K562 (cell line): ENCODE data around the gene HRH1. TPM values are rescaled to one million over a fixed set of nuclear protein-coding genes. Genes with fewer than 3 reads are reported as not detected.

Experiments used
- ATAC-seq: fragments of 200-7000 bp; cut with Tn5 transposase; 3 replicates; pipeline ENCODE4 v1.9.1; 2020; ENCODE audit warnings: moderate library complexity
- BruUV-seq: library from RNA; stranded (reverse); fragments of 400-500 nt; replicated peaks from 2 replicates; lab custom pipeline; 2021; lab: Mats Ljungman, UMichigan
- CTCF ChIA-PET: fragments of 300-600 bp; formaldehyde crosslinking; extraction: SDS; loops from one replicate; lab custom pipeline; 2021; ENCODE audit warnings: low intra/inter-chr PET ratio; lab: Yijun Ruan, JAX
- POLR2A ChIA-PET: fragments of 300-600, 350-650 bp; sonication (Branson Sonifier 250); formaldehyde crosslinking; extraction: SDS; loops from one replicate; lab custom pipeline; 2021; ENCODE audit warnings: antibody characterized with exemption, inconsistent platforms; lab: Yijun Ruan, JAX
- DNase-seq, 4 experiments: peaks; one replicate each; pipeline versions ENCODE4 v3.0.0 to v3.0.0-alpha.2; 2011 to 2018; ENCODE audit warnings: low spot score in 3 of 4, mixed read lengths in 3 of 4; ENCODE audit errors: extremely low read depth in 1 of 4
- FAIRE-seq: peaks from 2 replicates; lab custom pipeline; 2011; peaks lifted over from hg19 to GRCh38; lab: Jason Lieb, UNC
- H2AFZ ChIP-seq: 2 replicates; pipeline ENCODE4 v1.6.0; 2011; ENCODE audit warnings: low read depth, low read length, control low read depth, inconsistent platforms
- H3K27ac ChIP-seq: fragments of 200-600 bp; 3 replicates; pipeline ENCODE4 v1.8.0; 2011; ENCODE audit warnings: low read depth, mild to moderate bottlenecking, control low read depth, inconsistent platforms, low read length, moderate library complexity, mixed read lengths; ENCODE audit errors: extremely low read depth
- H3K27me3 ChIP-seq, 2 experiments: fragments of 300-600 bp in 1 of 2; 2 replicates in 1 of 2; 3 replicates in 1 of 2; pipeline versions ENCODE4 v1.6.0 to v1.8.0; 2011; ENCODE audit warnings: inconsistent platforms in 2 of 2, low read length in 2 of 2, mild to moderate bottlenecking in 1 of 2, mixed read lengths in 1 of 2, moderate library complexity in 1 of 2; ENCODE audit not compliant: control insufficient read depth in 2 of 2, insufficient read depth in 2 of 2
- H3K36me3 ChIP-seq: fragments of 300-600 bp; 3 replicates; pipeline ENCODE4 v1.8.0; 2011; ENCODE audit warnings: mild to moderate bottlenecking, low read length, inconsistent platforms; ENCODE audit not compliant: control insufficient read depth, insufficient read depth
- H3K4me1 ChIP-seq, 2 experiments: fragments of 200-600 bp in 1 of 2; replicated peaks in 1 of 2; 2 replicates in 1 of 2; 3 replicates in 1 of 2; pipeline versions ENCODE4 v1.5.1 to v1.8.0; 2011; ENCODE audit warnings: inconsistent platforms in 2 of 2, low read length in 2 of 2, mild to moderate bottlenecking in 1 of 2, mixed read lengths in 1 of 2, moderate library complexity in 1 of 2; ENCODE audit not compliant: control insufficient read depth in 2 of 2, insufficient read depth in 2 of 2
- H3K4me2 ChIP-seq: 2 replicates; pipeline ENCODE4 v1.6.1; 2011; ENCODE audit warnings: low read length, control low read depth, inconsistent platforms, mixed read lengths; ENCODE audit not compliant: insufficient read depth
- H3K4me3 ChIP-seq: fragments of 200-600 bp; sonication (generic), shearing (Covaris generic); 2 replicates; pipeline ENCODE4 v1.5.1; 2016; ENCODE audit warnings: control low read depth, inconsistent platforms
- H3K79me2 ChIP-seq: fragments of 200-600 bp; 3 replicates; pipeline ENCODE4 v1.8.0; 2011; ENCODE audit warnings: low read length, inconsistent platforms; ENCODE audit not compliant: control insufficient read depth, insufficient read depth
- H3K9ac ChIP-seq, 2 experiments: 2 replicates each; pipeline versions ENCODE4 v1.6.0 to v1.6.1; 2011; ENCODE audit warnings: low read depth in 2 of 2, low read length in 2 of 2, control low read depth in 1 of 2, inconsistent platforms in 1 of 2, mild to moderate bottlenecking in 1 of 2, mixed read lengths in 1 of 2; ENCODE audit not compliant: insufficient read depth in 1 of 2
- H3K9me1 ChIP-seq: one replicate; pipeline ENCODE4 v1.6.0; 2011; ENCODE audit warnings: inconsistent platforms, mild to moderate bottlenecking, low read length, moderate library complexity; ENCODE audit not compliant: control insufficient read depth, insufficient read depth
- H3K9me3 ChIP-seq: replicated peaks from 2 replicates; pipeline ENCODE4 v1.5.1; 2011; ENCODE audit warnings: low read depth, low read length, inconsistent platforms; ENCODE audit not compliant: control insufficient read depth, insufficient read depth
- H4K20me1 ChIP-seq: replicated peaks from 2 replicates; pipeline ENCODE4 v1.6.1; 2011; ENCODE audit warnings: low read length, inconsistent platforms, mixed read lengths; ENCODE audit not compliant: control insufficient read depth, insufficient read depth
- CEBPB ChIP-seq: fragments of 450-650 bp; IDR thresholded peaks from 2 replicates; pipeline ENCODE4 v1.6.1; 2016; ENCODE audit warnings: missing genetic modification characterization, missing compliant biosample characterization
- HDAC1 ChIP-seq, 2 experiments: fragments of 450-650 bp; IDR thresholded peaks; 2 replicates each; pipeline ENCODE4 v1.6.1; 2016 to 2017; ENCODE audit warnings: inconsistent platforms in 1 of 2, mild to moderate bottlenecking in 1 of 2, moderate library complexity in 1 of 2
- PYGO2 ChIP-seq: fragments of 450-650 bp; IDR thresholded peaks from 2 replicates; pipeline ENCODE4 v1.6.1; 2016; ENCODE audit warnings: mild to moderate bottlenecking, missing genetic modification characterization, moderate library complexity, missing compliant biosample characterization
- TFE3 ChIP-seq: fragments of 450-650 bp; formaldehyde crosslinking; IDR thresholded peaks from 2 replicates; pipeline ENCODE4 v1.4.0; 2020; ENCODE audit warnings: mild to moderate bottlenecking, mixed read lengths
- WGBS: fragments of 100-300 bp; shearing (Covaris generic); methylation state at CpG from one replicate; pipeline ENCODE4 v1.1.6; 2016; ENCODE audit warnings: low coverage, mixed read lengths; ENCODE audit not compliant: insufficient coverage; ENCODE audit errors: missing lambda C conversion rate; 5-methylcytosine and 5-hydroxymethylcytosine counted together
- in situ Hi-C: fragments of 300-500 bp; cut with MboI; formaldehyde crosslinking; loops from 4 replicates; pipeline ENCODE4 v1.15.0; 2018; ENCODE audit warnings: inconsistent platforms, mixed read lengths
- intact Hi-C: fragments of 100-400 bp; cut with micrococcal nuclease; formaldehyde crosslinking; loops from 2 replicates; pipeline ENCODE4 v1.14.2; 2022
- polyA plus RNA-seq, 8 experiments: library from polyadenylated mRNA; depleted of rRNA in 4 of 8; stranded (reverse) in 5 of 8; unstranded in 3 of 8; fragments of >200 nt; fragmentation: Nextera tagmentation in 2 of 8; fragmentation: Illumina TruSeq in 1 of 8; extraction: Ambion mirVana in 2 of 8; extraction: Trizol in 1 of 8; gene quantifications; 2 replicates each; pipeline versions ENCODE4 v1.2.1 to v1.2.3, GENCODE V29; 2011 to 2014; ENCODE audit warnings: inconsistent platforms in 1 of 8, missing spikeins in 1 of 8
- total RNA-seq, 7 experiments: library from RNA; depleted of rRNA in 6 of 7; stranded (reverse); fragments of >200 nt in 6 of 7; fragmentation: Illumina TruSeq in 2 of 7; extraction: Trizol in 2 of 7; gene quantifications; 2 replicates each; pipeline versions ENCODE4 v1.2.1 to v1.2.3, GENCODE V29; 2011 to 2021; ENCODE audit warnings: low replicate concordance in 1 of 7
- TF ChIP-seq, protein P1 (sequence below): fragments of 250-450 bp; sonication (Bioruptor Pico); IDR thresholded peaks from 2 replicates; pipeline ENCODE4 v1.8.0; 2021; ENCODE audit warnings: mild to moderate bottlenecking, moderate library complexity

Gene HRH1
- total and polyA plus RNA-seq, 9 of the 15 experiments (the other 6 are each of a cell fraction or from before 2014, with no cell fraction given): 0.03 to 0.15 (median 0.06) TPM; not detected in 1

- TF ChIP-seq TFE3 (CRISPR knock-in tag): peak; percentile 78
- no peak for TF ChIP-seq PYGO2 (tag)
- TF ChIP-seq HDAC1 (IDR thresholded peaks at IDR 0.05): no peak
- TF ChIP-seq CEBPB (tag): peak; percentile 50
- TF ChIP-seq, protein P1, sequence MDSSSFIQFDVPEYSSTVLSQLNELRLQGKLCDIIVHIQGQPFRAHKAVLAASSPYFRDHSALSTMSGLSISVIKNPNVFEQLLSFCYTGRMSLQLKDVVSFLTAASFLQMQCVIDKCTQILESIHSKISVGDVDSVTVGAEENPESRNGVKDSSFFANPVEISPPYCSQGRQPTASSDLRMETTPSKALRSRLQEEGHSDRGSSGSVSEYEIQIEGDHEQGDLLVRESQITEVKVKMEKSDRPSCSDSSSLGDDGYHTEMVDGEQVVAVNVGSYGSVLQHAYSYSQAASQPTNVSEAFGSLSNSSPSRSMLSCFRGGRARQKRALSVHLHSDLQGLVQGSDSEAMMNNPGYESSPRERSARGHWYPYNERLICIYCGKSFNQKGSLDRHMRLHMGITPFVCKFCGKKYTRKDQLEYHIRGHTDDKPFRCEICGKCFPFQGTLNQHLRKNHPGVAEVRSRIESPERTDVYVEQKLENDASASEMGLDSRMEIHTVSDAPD (CRISPR knock-in tag): no peak
- ChIA-PET POLR2A (no interaction called here), CTCF (no interaction called here)
- no TSS peak for BruUV-seq
- Histone ChIP-seq H4K20me1 (peaks cover 5% of the 10 kb centered on the region), H2AFZ (no peak overlapping the region), H3K36me3 (no peaks in the 10 kb centered on the region), H3K4me2 (no peak overlapping the region), H3K9me3 (no peaks in the 10 kb centered on the region), H3K79me2 (no peaks in the 10 kb centered on the region), H3K27me3 (peaks cover 9 to 28% of the 10 kb centered on the region in 2 experiments; a peak in 4 of 5 replicates), H3K4me1 (peaks cover 0 to 3% of the 10 kb centered on the region in 2 experiments; a peak in 1 of 5 replicates), H3K4me3 (no peak overlapping the region), H3K27ac (no peak overlapping the region), H3K9ac (no peak overlapping the region), H3K9me1 (no peaks in the 10 kb centered on the region)
- WGBS: 3% methylated on average over 5 of the region's 5 CpGs
- no peak for ATAC-seq
- intact Hi-C loops: loop anchor here (5.0 kb wide), 2 partner anchors 48 to 493 kb away; no protein-coding TSS in a partner anchor
- no peak for FAIRE-seq
- no peak for DNase-seq
- in situ Hi-C loops: no loop called here
Observed at GRCh38 chr3:11159421-11159904, 5.2 kb downstream of the HRH1 start.
